ENCODE results near the gene C12orf76.
"Not testable (repeated sequence)": the region's sequence is repeated elsewhere in the genome, so short reads cannot be mapped to it uniquely, and the experiment has no call there.

Gene C12orf76

GRCh38 chr12:110010853-110011723 is 37.2 kb downstream of the C12orf76 start:
- H3K4me3 ChIP-seq (ENCODE audit: low read length), result no peak overlapping the region
- no peak overlapping the region for H3K9ac ChIP-seq (ENCODE audit: low read length)
- H3K36me3 ChIP-seq (ENCODE audit: control insufficient read depth, insufficient read depth, low read length), result no peaks in the 10 kb centered on the region
- H3K27me3 ChIP-seq (ENCODE audit: control insufficient read depth, insufficient read depth, low read length), result no peaks in the 10 kb centered on the region
- H3K9me3 ChIP-seq (ENCODE audit: control insufficient read depth, low read length), result no peaks in the 10 kb centered on the region
- H3K4me1 ChIP-seq (ENCODE audit: control insufficient read depth, insufficient read depth, low read length), result no peaks in the 10 kb centered on the region

DNA sequence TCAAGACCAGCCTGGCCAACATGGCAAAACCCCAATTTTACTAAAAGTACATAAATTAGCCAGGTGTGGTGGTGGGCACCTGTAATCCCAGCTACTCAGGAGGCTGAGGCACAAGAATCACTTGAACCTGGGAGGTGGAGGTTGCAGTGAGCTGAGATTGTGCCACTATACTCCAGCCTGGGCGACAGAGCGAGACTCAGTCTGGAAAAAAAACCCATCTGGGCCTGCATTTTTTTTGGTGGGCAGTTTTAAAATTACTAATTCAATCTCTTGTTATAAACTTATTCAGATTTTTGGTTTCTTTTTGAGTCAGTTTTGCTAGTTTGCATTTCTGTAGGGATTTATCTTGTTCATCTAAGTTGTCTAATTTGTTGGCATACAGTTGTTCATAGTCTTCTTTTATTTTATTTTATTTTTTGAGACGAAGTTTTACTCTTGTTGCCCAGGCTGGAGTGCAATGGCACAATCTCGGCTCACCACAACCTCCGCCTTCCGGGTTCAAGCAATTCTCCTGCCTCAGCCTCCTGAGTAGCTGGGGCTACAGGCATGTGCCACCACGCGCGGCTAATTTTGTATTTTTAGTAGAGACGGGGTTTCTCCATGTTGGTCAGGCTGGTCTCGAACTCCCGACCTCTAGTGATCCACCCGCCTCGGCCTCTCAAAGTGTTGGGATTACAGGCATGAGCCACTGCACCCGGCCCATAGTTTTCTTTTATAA is 39.5 kb downstream of the C12orf76 start:
- H3K4me3 ChIP-seq (ENCODE audit: low read length); H3K4me1 ChIP-seq (ENCODE audit: control insufficient read depth, insufficient read depth, low read length); H3K27me3 ChIP-seq (ENCODE audit: control insufficient read depth, insufficient read depth, low read length); H3K9me3 ChIP-seq (ENCODE audit: control insufficient read depth, low read length); H3K36me3 ChIP-seq (ENCODE audit: control insufficient read depth, insufficient read depth, low read length); H3K9ac ChIP-seq (ENCODE audit: low read length): not testable (repeated sequence)

DNA sequence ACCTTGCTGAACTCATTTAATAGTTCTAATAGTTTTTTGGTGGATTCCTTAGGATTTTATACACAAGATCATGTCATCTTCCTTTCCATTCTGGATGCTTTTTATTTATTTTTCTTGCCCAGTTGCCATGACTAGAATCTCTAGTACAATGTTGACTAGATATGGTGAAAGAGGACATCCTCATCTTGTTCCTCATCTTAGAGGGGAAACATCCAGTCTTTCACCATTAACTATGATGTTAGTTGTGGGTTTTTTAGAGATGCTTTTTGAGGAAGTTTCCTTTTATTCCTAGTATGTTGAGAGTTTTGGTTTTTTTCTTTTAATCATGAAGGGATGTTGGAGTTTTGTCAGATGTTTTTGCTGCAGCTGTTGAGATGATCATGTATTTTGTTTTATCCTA is 40.4 kb downstream of the C12orf76 start:
- no peaks in the 10 kb centered on the region for H3K4me1 ChIP-seq (ENCODE audit: control insufficient read depth, insufficient read depth, low read length)
- H3K27me3 ChIP-seq (ENCODE audit: control insufficient read depth, insufficient read depth, low read length), result no peaks in the 10 kb centered on the region
- H3K36me3 ChIP-seq (ENCODE audit: control insufficient read depth, insufficient read depth, low read length), result no peaks in the 10 kb centered on the region
- H3K9ac ChIP-seq (ENCODE audit: low read length), result no peak overlapping the region
- no peak overlapping the region for H3K4me3 ChIP-seq (ENCODE audit: low read length)
- no peaks in the 10 kb centered on the region for H3K9me3 ChIP-seq (ENCODE audit: control insufficient read depth, low read length)

- no peaks in the 10 kb centered on the region for H3K36me3 ChIP-seq (ENCODE audit: control insufficient read depth, insufficient read depth, low read length)
- H3K4me1 ChIP-seq (ENCODE audit: control insufficient read depth, insufficient read depth, low read length), result peaks cover 6% of the 10 kb centered on the region
- H3K9me3 ChIP-seq (ENCODE audit: control insufficient read depth, low read length), result no peaks in the 10 kb centered on the region
- no peaks in the 10 kb centered on the region for H3K27me3 ChIP-seq (ENCODE audit: control insufficient read depth, insufficient read depth, low read length)
- no peak overlapping the region for H3K9ac ChIP-seq (ENCODE audit: low read length)
- H3K4me3 ChIP-seq (ENCODE audit: low read length), result no peak overlapping the region
Measured at GRCh38 chr12:110006115-110006514, 42.2 kb downstream of the C12orf76 start.

DNA sequence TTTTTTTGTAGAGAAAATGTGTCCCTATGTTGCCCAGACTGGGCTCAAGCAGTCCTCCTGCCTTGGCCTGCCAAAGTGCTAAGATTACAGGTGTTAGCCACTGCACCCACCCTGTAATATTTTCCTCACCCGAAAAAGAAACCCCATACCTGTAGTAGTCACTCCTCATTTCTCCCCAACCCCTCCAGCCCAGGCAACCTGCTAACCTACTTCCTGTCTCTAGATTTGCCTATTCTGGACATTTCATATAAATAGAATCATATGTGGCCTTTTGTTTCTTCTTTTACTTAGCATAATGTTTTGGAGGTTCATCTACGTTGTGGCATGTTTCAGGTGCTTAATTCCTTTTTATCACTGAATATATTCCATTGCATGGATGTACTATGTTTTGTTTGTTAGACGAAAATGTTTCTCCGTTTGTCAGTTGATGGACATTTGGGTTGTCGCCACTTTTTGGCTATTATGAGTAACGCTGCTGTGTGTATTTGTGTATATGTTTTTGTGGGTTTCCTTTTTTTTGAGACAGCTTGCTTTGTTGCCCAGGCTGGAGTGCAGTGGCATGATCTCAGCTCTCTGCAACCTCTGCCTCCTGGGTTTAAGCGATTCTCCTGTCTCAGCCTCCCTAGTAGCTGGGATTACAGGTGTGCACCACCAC is 42.9 kb downstream of the C12orf76 start:
- no peaks in the 10 kb centered on the region for H3K27me3 ChIP-seq (ENCODE audit: control insufficient read depth, insufficient read depth, low read length)
- H3K4me3 ChIP-seq (ENCODE audit: low read length), result no peak overlapping the region
- H3K36me3 ChIP-seq (ENCODE audit: control insufficient read depth, insufficient read depth, low read length), result no peaks in the 10 kb centered on the region
- H3K9me3 ChIP-seq (ENCODE audit: control insufficient read depth, low read length), result no peaks in the 10 kb centered on the region
- H3K4me1 ChIP-seq (ENCODE audit: control insufficient read depth, insufficient read depth, low read length), result peaks cover 7% of the 10 kb centered on the region
- H3K9ac ChIP-seq (ENCODE audit: low read length), result no peak overlapping the region

DNA sequence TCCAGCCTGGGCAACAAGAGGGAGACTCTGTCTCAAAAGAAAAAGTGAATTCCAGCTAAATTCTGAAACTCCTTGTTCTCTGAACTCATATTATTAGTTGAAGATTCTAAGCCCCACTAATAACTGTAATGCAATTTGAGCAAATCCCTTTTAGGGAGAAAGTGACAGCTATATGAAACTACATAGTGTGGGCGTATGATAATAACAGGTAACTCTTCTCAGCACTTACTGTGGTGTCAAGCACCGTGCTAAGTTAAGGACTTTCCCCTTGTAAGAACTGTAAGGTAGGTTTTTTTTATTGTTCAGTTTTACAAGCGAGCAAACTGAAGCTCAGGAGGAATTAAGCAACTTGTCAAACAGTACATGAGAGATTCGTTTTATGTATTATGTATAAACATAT is 43.7 kb downstream of the C12orf76 start:
- Histone ChIP-seq H3K9ac (ENCODE audit: low read length) (no peak overlapping the region), H3K36me3 (ENCODE audit: control insufficient read depth, insufficient read depth, low read length) (no peaks in the 10 kb centered on the region), H3K9me3 (ENCODE audit: control insufficient read depth, low read length) (no peaks in the 10 kb centered on the region), H3K4me3 (ENCODE audit: low read length) (no peak overlapping the region), H3K27me3 (ENCODE audit: control insufficient read depth, insufficient read depth, low read length) (no peaks in the 10 kb centered on the region), H3K4me1 (ENCODE audit: control insufficient read depth, insufficient read depth, low read length) (peaks cover 11% of the 10 kb centered on the region)

- Histone ChIP-seq H3K4me1 (ENCODE audit: control insufficient read depth, insufficient read depth, low read length) (peaks cover 18% of the 10 kb centered on the region), H3K36me3 (ENCODE audit: control insufficient read depth, insufficient read depth, low read length) (no peaks in the 10 kb centered on the region), H3K4me3 (ENCODE audit: low read length) (no peak overlapping the region), H3K27me3 (ENCODE audit: control insufficient read depth, insufficient read depth, low read length) (no peaks in the 10 kb centered on the region), H3K9ac (ENCODE audit: low read length) (no peak overlapping the region), H3K9me3 (ENCODE audit: control insufficient read depth, low read length) (no peaks in the 10 kb centered on the region)
Measured at GRCh38 chr12:110002676-110003515, 45.4 kb downstream of the C12orf76 start.

- no peak overlapping the region for H3K9ac ChIP-seq (ENCODE audit: low read length)
- peaks cover 18% of the 10 kb centered on the region for H3K4me1 ChIP-seq (ENCODE audit: control insufficient read depth, insufficient read depth, low read length)
- no peaks in the 10 kb centered on the region for H3K27me3 ChIP-seq (ENCODE audit: control insufficient read depth, insufficient read depth, low read length)
- H3K36me3 ChIP-seq (ENCODE audit: control insufficient read depth, insufficient read depth, low read length), result no peaks in the 10 kb centered on the region
- H3K9me3 ChIP-seq (ENCODE audit: control insufficient read depth, low read length), result no peaks in the 10 kb centered on the region
- H3K4me3 ChIP-seq (ENCODE audit: low read length), result no peak overlapping the region
Measured at GRCh38 chr12:110001596-110001995, 46.7 kb downstream of the C12orf76 start.

- Histone ChIP-seq H3K9ac (ENCODE audit: low read length) (peak overlapping the region; percentile 82), H3K4me1 (ENCODE audit: control insufficient read depth, insufficient read depth, low read length) (peaks cover 20% of the 10 kb centered on the region)
Measured at GRCh38 chr12:109999983-110000505, 48.3 kb downstream of the C12orf76 start.

DNA sequence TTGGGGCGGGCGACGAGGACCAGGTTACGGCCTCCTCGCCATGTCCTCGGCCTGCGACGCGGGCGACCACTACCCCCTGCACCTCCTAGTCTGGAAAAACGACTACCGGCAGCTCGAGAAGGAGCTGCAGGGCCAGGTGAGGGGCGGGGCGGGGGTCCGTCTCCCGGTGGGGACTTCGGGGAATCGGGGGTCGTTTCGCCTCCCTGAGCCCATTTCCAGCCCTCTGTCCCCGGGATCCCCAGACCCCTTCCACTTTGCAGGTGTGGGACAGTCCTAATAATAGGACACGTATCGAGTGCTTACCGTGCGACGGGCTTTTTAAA is 48.7 kb downstream of the C12orf76 start:
- Histone ChIP-seq H3K9me3 (ENCODE audit: control insufficient read depth, low read length) (no peaks in the 10 kb centered on the region), H3K4me3 (ENCODE audit: low read length) (peak overlapping the region; percentile 77), H3K9ac (ENCODE audit: low read length) (peak overlapping the region; percentile 82), H3K27me3 (ENCODE audit: control insufficient read depth, insufficient read depth, low read length) (no peaks in the 10 kb centered on the region), H3K4me1 (ENCODE audit: control insufficient read depth, insufficient read depth, low read length) (peaks cover 24% of the 10 kb centered on the region), H3K36me3 (ENCODE audit: control insufficient read depth, insufficient read depth, low read length) (no peaks in the 10 kb centered on the region)

More at GRCh38 chr12:109999983-110000505, 48.3 kb downstream of the C12orf76 start:
- no peaks in the 10 kb centered on the region for H3K36me3 ChIP-seq (ENCODE audit: control insufficient read depth, insufficient read depth, low read length)
- H3K9me3 ChIP-seq (ENCODE audit: control insufficient read depth, low read length), result no peaks in the 10 kb centered on the region
- peak overlapping the region; percentile 77 for H3K4me3 ChIP-seq (ENCODE audit: low read length)
- H3K27me3 ChIP-seq (ENCODE audit: control insufficient read depth, insufficient read depth, low read length), result no peaks in the 10 kb centered on the region

- H3K27me3 ChIP-seq (ENCODE audit: control insufficient read depth, insufficient read depth, low read length), result no peaks in the 10 kb centered on the region
- peak within 1 kb of the TSS; percentile 77 for H3K4me3 ChIP-seq (ENCODE audit: low read length)
- H3K9me3 ChIP-seq (ENCODE audit: control insufficient read depth, low read length), result no peaks in the 10 kb centered on the region
- H3K4me1 ChIP-seq (ENCODE audit: control insufficient read depth, insufficient read depth, low read length), result peaks cover 30% of the 10 kb centered on the region
- no peaks in the 10 kb centered on the region for H3K36me3 ChIP-seq (ENCODE audit: control insufficient read depth, insufficient read depth, low read length)
- peak within 1 kb of the TSS; percentile 82 for H3K9ac ChIP-seq (ENCODE audit: low read length)
Measured at GRCh38 chr12:109998904-109999648, 49.2 kb downstream of the C12orf76 start, which contains the start of gene ANKRD13A. TSS of gene ANKRD13A (plus strand) at chr12:109999430. CDS start at chr12:109999689, 259 bp downstream.

All from mucosa of stomach (tissue), 1 donor.